GM06990 (cell line): ENCODE data around the gene NOL4L.

Experiments
- DNase-seq: peaks from one replicate; pipeline ENCODE4 v3.0.0-alpha.2; 2011; ENCODE audit not compliant: insufficient read length; ENCODE audit errors: extremely low read depth
- H3K27me3 ChIP-seq: replicated peaks from 2 replicates; pipeline ENCODE4 v1.6.0; 2011; ENCODE audit warnings: low read length; ENCODE audit not compliant: control insufficient read depth, insufficient read depth
- H3K36me3 ChIP-seq: 2 replicates; pipeline ENCODE4 v1.5.1; 2011; ENCODE audit warnings: low read length; ENCODE audit not compliant: control insufficient read depth, insufficient read depth
- H3K4me3 ChIP-seq: replicated peaks from 2 replicates; pipeline ENCODE4 v1.5.1; 2011; ENCODE audit warnings: low read depth, mild to moderate bottlenecking, control low read depth, low read length
- TF ChIP-seq, protein P1 (sequence below): IDR thresholded peaks from 2 replicates; pipeline ENCODE4 v1.5.1; 2011; ENCODE audit warnings: low read length, control low read depth, mild to moderate bottlenecking, inconsistent platforms; ENCODE audit not compliant: insufficient read depth, poor library complexity, severe bottlenecking

The NOL4L gene

DNA sequence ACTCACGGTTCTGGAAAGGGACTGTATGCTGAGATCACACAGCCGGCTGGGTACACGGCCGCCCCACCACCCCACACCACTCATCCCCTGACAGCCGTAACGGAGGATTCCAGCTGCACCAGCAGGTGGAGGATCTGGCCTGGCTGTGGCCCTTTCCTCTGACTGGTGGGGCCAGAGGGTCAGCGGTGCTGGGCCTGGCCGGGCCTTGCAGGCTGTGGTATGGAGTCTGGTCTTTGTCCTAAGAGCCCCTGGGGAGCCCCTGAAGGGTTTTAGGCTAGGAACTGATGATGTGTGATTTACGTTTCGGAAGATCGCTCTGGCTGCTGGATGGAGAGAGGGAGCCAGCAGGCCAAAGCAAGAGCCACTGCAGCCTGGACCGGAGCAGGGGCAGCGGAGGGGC lies 26.6 kb downstream of the NOL4L start:
- no peak for DNase-seq
- Histone ChIP-seq H3K36me3 (no peaks in the 10 kb centered on the region), H3K4me3 (no peak overlapping the region), H3K27me3 (no peaks in the 10 kb centered on the region)
- TF ChIP-seq, protein P1, sequence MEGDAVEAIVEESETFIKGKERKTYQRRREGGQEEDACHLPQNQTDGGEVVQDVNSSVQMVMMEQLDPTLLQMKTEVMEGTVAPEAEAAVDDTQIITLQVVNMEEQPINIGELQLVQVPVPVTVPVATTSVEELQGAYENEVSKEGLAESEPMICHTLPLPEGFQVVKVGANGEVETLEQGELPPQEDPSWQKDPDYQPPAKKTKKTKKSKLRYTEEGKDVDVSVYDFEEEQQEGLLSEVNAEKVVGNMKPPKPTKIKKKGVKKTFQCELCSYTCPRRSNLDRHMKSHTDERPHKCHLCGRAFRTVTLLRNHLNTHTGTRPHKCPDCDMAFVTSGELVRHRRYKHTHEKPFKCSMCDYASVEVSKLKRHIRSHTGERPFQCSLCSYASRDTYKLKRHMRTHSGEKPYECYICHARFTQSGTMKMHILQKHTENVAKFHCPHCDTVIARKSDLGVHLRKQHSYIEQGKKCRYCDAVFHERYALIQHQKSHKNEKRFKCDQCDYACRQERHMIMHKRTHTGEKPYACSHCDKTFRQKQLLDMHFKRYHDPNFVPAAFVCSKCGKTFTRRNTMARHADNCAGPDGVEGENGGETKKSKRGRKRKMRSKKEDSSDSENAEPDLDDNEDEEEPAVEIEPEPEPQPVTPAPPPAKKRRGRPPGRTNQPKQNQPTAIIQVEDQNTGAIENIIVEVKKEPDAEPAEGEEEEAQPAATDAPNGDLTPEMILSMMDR, result no peak

DNA sequence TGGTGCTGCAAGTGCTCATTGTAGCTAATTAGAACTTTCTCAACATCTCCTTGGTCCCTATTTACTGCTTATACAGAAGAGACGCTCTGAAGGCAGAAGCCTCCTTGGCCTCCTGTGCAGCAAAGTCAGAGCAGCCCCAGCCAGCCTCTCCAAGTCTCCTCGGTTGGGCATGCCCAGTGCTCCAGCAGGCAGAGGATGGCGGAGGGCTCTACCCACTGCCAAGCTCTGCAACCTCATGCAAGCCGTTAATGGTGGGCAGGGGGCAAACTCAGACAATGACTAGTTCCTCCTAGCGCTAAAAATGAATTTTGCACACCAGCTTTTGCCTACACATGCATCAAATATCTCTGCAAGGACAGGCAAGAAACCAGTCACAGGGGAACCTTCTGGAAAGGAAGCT lies 27.8 kb downstream of the NOL4L start:
- TF ChIP-seq, protein P1, result no peak
- no peak overlapping the region for H3K4me3 ChIP-seq
- DNase-seq, result no peak
- H3K27me3 ChIP-seq, result no peaks in the 10 kb centered on the region
- H3K36me3 ChIP-seq, result no peaks in the 10 kb centered on the region

- Histone ChIP-seq H3K27me3 (no peaks in the 10 kb centered on the region), H3K36me3 (no peaks in the 10 kb centered on the region), H3K4me3 (no peak overlapping the region)
- no peak for DNase-seq
- TF ChIP-seq, protein P1, result no peak
Measured at GRCh38 chr20:32556312-32557184, 28.6 kb downstream of the NOL4L start.

DNA sequence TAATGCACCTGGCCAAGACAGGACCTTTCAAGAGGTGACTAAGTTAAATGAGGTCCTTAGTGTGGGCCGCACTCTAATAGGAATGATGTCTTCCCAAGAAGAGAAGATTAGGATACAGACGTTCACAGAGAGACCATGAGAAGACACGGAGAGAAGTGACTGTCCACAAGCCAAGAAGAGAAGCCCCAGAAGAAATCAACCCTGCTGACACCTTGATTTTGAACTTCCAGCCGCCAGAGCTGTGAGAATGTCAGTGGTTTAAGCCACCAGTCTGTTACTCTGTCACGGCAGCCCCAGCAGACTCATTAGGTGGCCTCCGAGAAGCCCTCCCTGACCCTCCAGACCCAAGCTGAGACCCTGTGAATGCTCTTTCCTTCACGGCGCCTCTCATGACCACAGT lies 29.5 kb downstream of the NOL4L start:
- Histone ChIP-seq H3K36me3 (no peaks in the 10 kb centered on the region), H3K27me3 (no peaks in the 10 kb centered on the region), H3K4me3 (no peak overlapping the region)
- TF ChIP-seq, protein P1, result no peak
- DNase-seq, result no peak

GRCh38 chr20:32554965-32555289 lies 30.2 kb downstream of the NOL4L start:
- H3K27me3 ChIP-seq, result no peaks in the 10 kb centered on the region
- TF ChIP-seq, protein P1, result no peak
- no peaks in the 10 kb centered on the region for H3K36me3 ChIP-seq
- DNase-seq, result no peak
- no peak overlapping the region for H3K4me3 ChIP-seq

DNA sequence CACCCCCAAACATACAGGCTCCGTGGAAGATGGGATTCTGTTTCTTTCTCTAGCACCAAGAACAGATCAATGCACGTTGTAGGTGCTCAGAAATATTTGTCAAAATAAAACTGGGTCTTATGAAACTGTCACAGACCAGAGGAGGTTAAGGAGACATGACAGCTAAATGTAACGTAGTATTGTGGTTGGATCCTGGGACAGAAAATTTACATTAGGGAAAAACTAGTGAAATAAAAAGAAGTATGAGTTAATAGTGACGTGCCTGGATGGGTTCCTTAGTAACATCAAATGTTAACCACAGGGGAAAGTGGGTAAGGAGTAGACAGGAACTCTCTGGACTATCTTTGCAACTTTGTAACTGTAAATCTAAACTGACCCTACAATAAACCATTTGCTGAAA lies 31.5 kb downstream of the NOL4L start:
- H3K4me3 ChIP-seq, result no peak overlapping the region
- no peaks in the 10 kb centered on the region for H3K27me3 ChIP-seq
- DNase-seq, result no peak
- TF ChIP-seq, protein P1, result no peak
- no peaks in the 10 kb centered on the region for H3K36me3 ChIP-seq
